NCI-H2081 (cell line): ENCODE measurements around the gene TTC9B.
"Not testable (repeated sequence)": the region's sequence is repeated elsewhere in the genome, so short reads cannot be mapped to it uniquely, and the experiment has no call there.

Source experiments
- DNase-seq, 2 experiments: peaks; one replicate each; lab custom pipeline; 2025; lab: John Stamatoyannopoulos, UW

Gene TTC9B

GRCh38 chr19:40170303-40170989, 47.7 kb downstream of the TTC9B start:
- not testable (repeated sequence) for DNase-seq

- DNase-seq = not testable (repeated sequence)
Observed at GRCh38 chr19:40169482-40170302, 48.5 kb downstream of the TTC9B start.
